ENCODE results near the gene TEKTIP1. TPM values are rescaled to one million over a fixed set of nuclear protein-coding genes. Genes with fewer than 3 reads are reported as not detected.
"Not testable (repeated sequence)": the region's sequence is repeated elsewhere in the genome, so short reads cannot be mapped to it uniquely, and the experiment has no call there.

Gene TEKTIP1
- total RNA-seq, 1 donor from 2014 or later = not detected

- TF ChIP-seq CTCF (IDR thresholded peaks at IDR 0.05; ENCODE audit: insufficient read depth, low read length, poor library complexity, severe bottlenecking) = no peak
- Histone ChIP-seq H3K36me3 (ENCODE audit: control insufficient read depth, insufficient read depth, low read length) (peaks cover 4% of the 10 kb centered on the region), H3K27me3 (ENCODE audit: control insufficient read depth, insufficient read depth, low read length) (no peaks in the 10 kb centered on the region), H3K4me3 (ENCODE audit: low read depth, low read length) (no peak overlapping the region)
- DNase-seq (ENCODE audit: low read depth) = no peak
Measured at GRCh38 chr19:3524904-3525451, 14.0 kb upstream of the TEKTIP1 start.

GRCh38 chr19:3526507-3527237, 12.3 kb upstream of the TEKTIP1 start:
- TF ChIP-seq CTCF (IDR thresholded peaks at IDR 0.05; ENCODE audit: insufficient read depth, low read length, poor library complexity, severe bottlenecking) = peak; percentile 36
- H3K27me3 ChIP-seq (ENCODE audit: control insufficient read depth, insufficient read depth, low read length) = no peaks in the 10 kb centered on the region
- DNase-seq (ENCODE audit: low read depth) = no peak
- peaks cover 4% of the 10 kb centered on the region for H3K36me3 ChIP-seq (ENCODE audit: control insufficient read depth, insufficient read depth, low read length)
- H3K4me3 ChIP-seq (ENCODE audit: low read depth, low read length) = no peak overlapping the region

- no peaks in the 10 kb centered on the region for H3K27me3 ChIP-seq (ENCODE audit: control insufficient read depth, insufficient read depth, low read length)
- DNase-seq (ENCODE audit: low read depth) = no peak
- no peak overlapping the region for H3K4me3 ChIP-seq (ENCODE audit: low read depth, low read length)
- TF ChIP-seq CTCF (IDR thresholded peaks at IDR 0.05; ENCODE audit: insufficient read depth, low read length, poor library complexity, severe bottlenecking) = no peak
- peaks cover 5% of the 10 kb centered on the region for H3K36me3 ChIP-seq (ENCODE audit: control insufficient read depth, insufficient read depth, low read length)
Measured at GRCh38 chr19:3527238-3527910, 11.6 kb upstream of the TEKTIP1 start.

- H3K27me3 ChIP-seq (ENCODE audit: control insufficient read depth, insufficient read depth, low read length) = no peaks in the 10 kb centered on the region
- no peak for DNase-seq (ENCODE audit: low read depth)
- H3K36me3 ChIP-seq (ENCODE audit: control insufficient read depth, insufficient read depth, low read length) = peaks cover 5% of the 10 kb centered on the region
- TF ChIP-seq CTCF (IDR thresholded peaks at IDR 0.05; ENCODE audit: insufficient read depth, low read length, poor library complexity, severe bottlenecking) = no peak
- no peak overlapping the region for H3K4me3 ChIP-seq (ENCODE audit: low read depth, low read length)
Measured at GRCh38 chr19:3528080-3528479, 10.9 kb upstream of the TEKTIP1 start.

GRCh38 chr19:3528539-3529211, 10.3 kb upstream of the TEKTIP1 start:
- Histone ChIP-seq H3K4me3 (ENCODE audit: low read depth, low read length) (no peak overlapping the region), H3K36me3 (ENCODE audit: control insufficient read depth, insufficient read depth, low read length) (peaks cover 5% of the 10 kb centered on the region)
- no peak for TF ChIP-seq CTCF (IDR thresholded peaks at IDR 0.05; ENCODE audit: insufficient read depth, low read length, poor library complexity, severe bottlenecking)

GRCh38 chr19:3529299-3529698, 9.7 kb upstream of the TEKTIP1 start:
- H3K27me3 ChIP-seq (ENCODE audit: control insufficient read depth, insufficient read depth, low read length); DNase-seq (ENCODE audit: low read depth); H3K36me3 ChIP-seq (ENCODE audit: control insufficient read depth, insufficient read depth, low read length); H3K4me3 ChIP-seq (ENCODE audit: low read depth, low read length): not testable (repeated sequence)

More at GRCh38 chr19:3528539-3529211, 10.3 kb upstream of the TEKTIP1 start:
- no peak for DNase-seq (ENCODE audit: low read depth)
- H3K27me3 ChIP-seq (ENCODE audit: control insufficient read depth, insufficient read depth, low read length) = no peaks in the 10 kb centered on the region

All from kidney epithelial cell (primary cell).